H9 (cell line): Measurements from ENCODE around the gene HOXA7. TPM values are rescaled to one million over a fixed set of nuclear protein-coding genes. Genes with fewer than 3 reads are reported as not detected.

Source experiments
- DNase-seq: peaks from one replicate; pipeline ENCODE4 v3.0.0-alpha.2; 2017
- H2AFZ ChIP-seq: one replicate; pipeline ENCODE4 v1.6.1; 2013; ENCODE audit warnings: mild to moderate bottlenecking, low read length, control low read depth, moderate library complexity
- H2AK5ac ChIP-seq: 2 replicates; pipeline ENCODE4 v1.6.1; 2013; ENCODE audit warnings: low read length, control low read depth, mixed read lengths; ENCODE audit not compliant: insufficient read length
- H2BK120ac ChIP-seq: one replicate; pipeline ENCODE4 v1.6.1; 2013; ENCODE audit warnings: low read depth, mild to moderate bottlenecking, low read length, control low read depth, inconsistent platforms; ENCODE audit not compliant: poor library complexity, severe bottlenecking
- H2BK12ac ChIP-seq: 2 replicates; pipeline ENCODE4 v1.6.1; 2013; ENCODE audit warnings: low read length, control low read depth, mixed read lengths, low read depth; ENCODE audit not compliant: insufficient read length
- H2BK15ac ChIP-seq: 2 replicates; pipeline ENCODE4 v1.6.1; 2013; ENCODE audit warnings: low read depth, low read length, control low read depth
- H2BK20ac ChIP-seq: one replicate; pipeline ENCODE4 v1.6.1; 2013; ENCODE audit warnings: low read depth, mild to moderate bottlenecking, low read length, control low read depth, inconsistent platforms; ENCODE audit not compliant: poor library complexity, severe bottlenecking
- H2BK5ac ChIP-seq: 2 replicates; pipeline ENCODE4 v1.6.1; 2013; ENCODE audit warnings: low read length, control low read depth, mixed read lengths; ENCODE audit not compliant: insufficient read length
- H3K14ac ChIP-seq: 2 replicates; pipeline ENCODE4 v1.6.1; 2013; ENCODE audit warnings: low read length, control low read depth; ENCODE audit not compliant: insufficient read depth
- H3K18ac ChIP-seq: 2 replicates; pipeline ENCODE4 v1.6.1; 2013; ENCODE audit warnings: low read depth, mild to moderate bottlenecking, mixed read lengths, low read length, control low read depth; ENCODE audit not compliant: insufficient read length
- H3K23ac ChIP-seq: 2 replicates; pipeline ENCODE4 v1.6.1; 2013; ENCODE audit warnings: low read length, control low read depth, mixed read lengths, low read depth; ENCODE audit not compliant: insufficient read length
- H3K23me2 ChIP-seq: 2 replicates; pipeline ENCODE4 v1.6.1; 2013; ENCODE audit warnings: low read depth, mild to moderate bottlenecking, mixed read lengths, low read length, control low read depth; ENCODE audit not compliant: insufficient read length, poor library complexity, severe bottlenecking
- H3K27ac ChIP-seq: 2 replicates; pipeline ENCODE4 v1.5.1; 2013; ENCODE audit warnings: low read length, control low read depth, mixed read lengths, low read depth; ENCODE audit not compliant: insufficient read length
- H3K27me3 ChIP-seq: 2 replicates; pipeline ENCODE4 v1.6.1; 2013; ENCODE audit warnings: low read length, control low read depth, inconsistent platforms; ENCODE audit not compliant: insufficient read depth
- H3K4ac ChIP-seq: 2 replicates; pipeline ENCODE4 v1.6.1; 2013; ENCODE audit warnings: low read depth, mild to moderate bottlenecking, control low read depth, inconsistent platforms, low read length, moderate library complexity
- H3K4me1 ChIP-seq: 2 replicates; pipeline ENCODE4 v1.6.1; 2013; ENCODE audit warnings: low read length, control low read depth, inconsistent platforms; ENCODE audit not compliant: insufficient read depth
- H3K4me2 ChIP-seq: 2 replicates; pipeline ENCODE4 v1.6.1; 2013; ENCODE audit warnings: low read length, control low read depth, mixed read lengths; ENCODE audit not compliant: insufficient read length, insufficient read depth
- H3K56ac ChIP-seq: 2 replicates; pipeline ENCODE4 v1.6.1; 2013; ENCODE audit warnings: low read depth, mild to moderate bottlenecking, mixed read lengths, low read length, control low read depth; ENCODE audit not compliant: insufficient read length
- H3K79me1 ChIP-seq: 2 replicates; pipeline ENCODE4 v1.6.1; 2013; ENCODE audit warnings: low read depth, mild to moderate bottlenecking, moderate library complexity, low read length, control low read depth, inconsistent platforms; ENCODE audit not compliant: insufficient read depth, poor library complexity, severe bottlenecking
- H3K79me2 ChIP-seq: 2 replicates; pipeline ENCODE4 v1.6.1; 2013; ENCODE audit warnings: low read length, control low read depth, inconsistent platforms; ENCODE audit not compliant: insufficient read depth
- H3K9ac ChIP-seq: 2 replicates; pipeline ENCODE4 v1.6.1; 2013; ENCODE audit warnings: low read length, control low read depth, mixed read lengths; ENCODE audit not compliant: insufficient read length; ENCODE audit errors: extremely low read depth
- H3K9me3 ChIP-seq: one replicate; pipeline ENCODE4 v1.6.1; 2013; ENCODE audit warnings: low read depth, low read length, inconsistent platforms; ENCODE audit not compliant: control insufficient read depth
- H3T11ph ChIP-seq: one replicate; pipeline ENCODE4 v1.6.1; 2013; ENCODE audit warnings: mild to moderate bottlenecking, low read length, control low read depth, inconsistent platforms
- H4K20me1 ChIP-seq: one replicate; pipeline ENCODE4 v1.6.1; 2013; ENCODE audit not compliant: control insufficient read depth, insufficient read length, insufficient read depth
- H4K5ac ChIP-seq: 2 replicates; pipeline ENCODE4 v1.6.1; 2013; ENCODE audit warnings: low read depth, mild to moderate bottlenecking, mixed read lengths, low read length, control low read depth; ENCODE audit not compliant: insufficient read length
- H4K8ac ChIP-seq: replicated peaks from 2 replicates; pipeline ENCODE4 v1.6.1; 2013; ENCODE audit warnings: low read length, control low read depth, mixed read lengths, low read depth; ENCODE audit not compliant: insufficient read length
- H4K91ac ChIP-seq: 2 replicates; pipeline ENCODE4 v1.6.1; 2013; ENCODE audit warnings: low read depth, mild to moderate bottlenecking, moderate library complexity, mixed read lengths, low read length, control low read depth; ENCODE audit not compliant: insufficient read length
- H3K27ac Mint-ChIP-seq, 3 experiments: 2 replicates in 2 of 3; 3 replicates in 1 of 3; pipeline ENCODE4 v1.8.0; 2020 to 2021; ENCODE audit warnings: mixed read lengths in 3 of 3, mild to moderate bottlenecking in 1 of 3, moderate library complexity in 1 of 3
- H3K27me3 Mint-ChIP-seq: 2 replicates; pipeline ENCODE4 v1.8.0; 2021; ENCODE audit warnings: low read depth, mild to moderate bottlenecking, moderate library complexity, mixed read lengths
- H3K36me3 Mint-ChIP-seq, 3 experiments: 2 replicates in 2 of 3; 3 replicates in 1 of 3; pipeline ENCODE4 v1.8.0; 2020 to 2021; ENCODE audit warnings: low read depth in 3 of 3, mixed read lengths in 3 of 3; ENCODE audit not compliant: insufficient read depth in 1 of 3
- H3K4me1 Mint-ChIP-seq, 2 experiments: 2 replicates each; pipeline ENCODE4 v1.8.0; 2020; ENCODE audit warnings: mixed read lengths in 2 of 2
- H3K4me3 Mint-ChIP-seq, 2 experiments: 2 replicates in 1 of 2; 3 replicates in 1 of 2; pipeline ENCODE4 v1.8.0; 2020 to 2021; ENCODE audit warnings: mild to moderate bottlenecking in 2 of 2, mixed read lengths in 2 of 2, moderate library complexity in 1 of 2
- H3K9me3 Mint-ChIP-seq, 2 experiments: 2 replicates in 1 of 2; 3 replicates in 1 of 2; pipeline ENCODE4 v1.8.0; 2020; ENCODE audit warnings: mild to moderate bottlenecking in 2 of 2, mixed read lengths in 2 of 2, moderate library complexity in 1 of 2
- WGBS: extraction: QIAGEN DNeasy Blood & Tissue Kit; methylation state at CpG from one replicate; pipeline ENCODE4 v1.1.7; 2013; ENCODE audit warnings: missing lambda C conversion rate, low lambda C conversion rate, mixed read lengths; ENCODE audit not compliant: insufficient read length; ENCODE audit errors: extremely low coverage; 5-methylcytosine and 5-hydroxymethylcytosine counted together
- total RNA-seq: library from RNA; stranded (reverse); gene quantifications from 2 replicates; pipeline ENCODE4 v1.2.1, GENCODE V29; 2021
- TF ChIP-seq, protein P1 (sequence below): fragments of 200-600 bp; sonication (generic); conservative IDR thresholded peaks from 3 replicates; pipeline ENCODE4 v1.8.0; 2021; ENCODE audit warnings: antibody characterized with exemption, mild to moderate bottlenecking

The HOXA7 gene
- total RNA-seq, 1 experiment from 2014 or later = not detected

DNA sequence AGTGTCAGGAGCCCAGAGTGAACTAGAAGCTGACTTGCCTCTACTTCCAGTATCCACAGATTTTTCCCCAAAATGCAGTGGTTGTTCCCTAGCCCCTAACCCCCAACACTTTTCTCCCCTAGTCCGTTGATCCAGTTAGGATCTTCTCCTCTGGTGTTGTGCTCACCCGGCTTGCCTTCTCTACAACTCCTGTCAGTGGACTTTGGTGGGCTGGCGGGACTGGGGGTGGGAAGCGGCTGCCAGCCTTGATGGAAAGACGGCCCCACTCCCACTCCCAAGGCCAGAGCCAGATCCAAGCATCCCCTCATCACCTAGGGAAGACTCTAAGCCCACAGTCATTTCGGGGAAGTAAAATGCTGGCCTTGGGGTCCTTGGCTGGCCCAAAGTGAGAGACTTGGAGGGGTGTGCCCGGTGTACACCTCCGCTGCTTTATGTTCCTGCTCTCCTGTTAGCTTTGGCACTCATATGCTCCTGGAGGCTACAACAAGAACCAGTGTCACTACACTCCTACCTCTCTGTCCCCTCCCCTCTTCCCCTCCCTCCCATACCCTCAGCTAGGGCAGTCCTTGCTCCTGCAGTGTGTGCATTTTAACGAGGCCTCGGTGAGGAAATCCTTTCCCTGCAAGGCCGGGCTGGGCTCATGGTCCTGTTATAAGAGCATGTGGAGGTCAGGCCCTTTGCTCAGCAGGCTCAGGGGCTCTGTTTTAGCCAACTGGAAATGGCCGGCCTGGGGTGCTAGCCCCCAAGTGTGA, 18.6 kb upstream of the HOXA7 start:
- Histone ChIP-seq H2BK5ac (no peak overlapping the region), H2AFZ (no peak overlapping the region), H2BK15ac (no peak overlapping the region), H2BK12ac (no peak overlapping the region), H3K56ac (no peak overlapping the region), H3K18ac (no peak overlapping the region), H3K79me2 (no peaks in the 10 kb centered on the region), H4K20me1 (no peaks in the 10 kb centered on the region), H4K5ac (no peak overlapping the region), H2AK5ac (no peak overlapping the region), H3K9me3 (no peaks in the 10 kb centered on the region), H3K14ac (no peak overlapping the region), H2BK20ac (no peak overlapping the region), H2BK120ac (no peak overlapping the region), H3K27ac (no peak overlapping the region), H3K27me3 (peaks cover 98% of the 10 kb centered on the region), H3K4me1 (no peaks in the 10 kb centered on the region), H3K4me2 (no peak overlapping the region), H3K23ac (no peak overlapping the region), H3T11ph (no peak overlapping the region), H4K8ac (no peak overlapping the region), H3K23me2 (no peaks in the 10 kb centered on the region), H3K9ac (no peak overlapping the region), H3K79me1 (no peaks in the 10 kb centered on the region), H3K4ac (no peak overlapping the region), H4K91ac (no peak overlapping the region)
- peaks cover 98% of the 10 kb centered on the region for H3K27me3 Mint-ChIP-seq
- peak; percentile 36 for DNase-seq
- H3K4me3 Mint-ChIP-seq = peak overlapping the region in 1 of 2 experiments; percentile 55; a peak in 2 of 5 replicates
- H3K27ac Mint-ChIP-seq = no peak overlapping the region
- WGBS = no CpG with 5 or more reads among the region's 12 CpGs
- peaks cover 6 to 28% of the 10 kb centered on the region in 2 experiments; a peak in 4 of 5 replicates for H3K9me3 Mint-ChIP-seq
- TF ChIP-seq, protein P1, sequence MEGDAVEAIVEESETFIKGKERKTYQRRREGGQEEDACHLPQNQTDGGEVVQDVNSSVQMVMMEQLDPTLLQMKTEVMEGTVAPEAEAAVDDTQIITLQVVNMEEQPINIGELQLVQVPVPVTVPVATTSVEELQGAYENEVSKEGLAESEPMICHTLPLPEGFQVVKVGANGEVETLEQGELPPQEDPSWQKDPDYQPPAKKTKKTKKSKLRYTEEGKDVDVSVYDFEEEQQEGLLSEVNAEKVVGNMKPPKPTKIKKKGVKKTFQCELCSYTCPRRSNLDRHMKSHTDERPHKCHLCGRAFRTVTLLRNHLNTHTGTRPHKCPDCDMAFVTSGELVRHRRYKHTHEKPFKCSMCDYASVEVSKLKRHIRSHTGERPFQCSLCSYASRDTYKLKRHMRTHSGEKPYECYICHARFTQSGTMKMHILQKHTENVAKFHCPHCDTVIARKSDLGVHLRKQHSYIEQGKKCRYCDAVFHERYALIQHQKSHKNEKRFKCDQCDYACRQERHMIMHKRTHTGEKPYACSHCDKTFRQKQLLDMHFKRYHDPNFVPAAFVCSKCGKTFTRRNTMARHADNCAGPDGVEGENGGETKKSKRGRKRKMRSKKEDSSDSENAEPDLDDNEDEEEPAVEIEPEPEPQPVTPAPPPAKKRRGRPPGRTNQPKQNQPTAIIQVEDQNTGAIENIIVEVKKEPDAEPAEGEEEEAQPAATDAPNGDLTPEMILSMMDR = no peak
- H3K4me1 Mint-ChIP-seq = peaks cover 3 to 7% of the 10 kb centered on the region in 2 experiments
- no peaks in the 10 kb centered on the region; a peak in 2 of 7 replicates for H3K36me3 Mint-ChIP-seq
